ENCODE data around the gene LHFPL6.

Gene LHFPL6

DNA sequence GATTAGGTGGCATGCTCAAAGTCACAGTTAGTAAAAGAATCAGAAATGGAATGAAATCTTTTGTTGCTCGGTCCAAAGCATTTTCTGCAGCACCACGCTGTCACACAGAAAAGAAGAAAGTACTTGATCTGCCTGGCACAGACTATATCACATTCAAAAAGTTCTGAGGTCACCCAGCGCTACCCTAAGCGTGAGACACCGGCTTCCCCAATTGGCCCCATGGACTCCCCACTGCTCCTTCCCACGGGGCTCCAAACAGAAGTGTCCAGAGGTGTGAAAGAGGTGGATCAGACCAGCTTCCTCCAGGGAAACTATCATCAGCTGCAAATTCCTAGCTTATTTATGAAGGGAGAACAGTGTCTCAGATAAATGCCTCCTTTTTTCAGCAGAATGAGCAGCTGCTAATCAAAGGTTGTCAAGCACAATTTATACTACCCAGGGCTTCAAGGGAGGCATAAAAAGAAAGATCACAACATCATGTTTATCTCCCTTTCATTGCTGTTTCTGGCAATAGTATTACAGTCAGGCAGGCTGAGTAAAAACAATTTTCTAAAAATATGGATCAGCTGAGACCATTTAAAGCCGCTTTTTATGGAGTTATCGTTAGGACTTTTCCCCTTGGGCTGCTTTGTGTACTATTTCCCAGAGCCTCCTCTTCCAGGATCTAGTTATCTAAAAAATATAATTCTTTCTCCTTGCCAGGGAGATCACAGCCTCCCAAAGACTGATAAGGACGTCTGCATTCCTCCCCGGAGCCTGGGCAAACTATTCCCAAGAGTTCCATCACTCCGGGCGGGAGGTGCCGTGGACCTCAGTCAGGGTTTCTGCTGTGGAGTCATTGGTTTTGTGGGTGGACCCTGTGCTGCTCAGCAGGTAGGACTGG is 208.0 kb downstream of the LHFPL6 start:
- in situ Hi-C loops (cut with MboI; ENCODE audit: low sequenced_read_pairs) = no loop called here

DNA sequence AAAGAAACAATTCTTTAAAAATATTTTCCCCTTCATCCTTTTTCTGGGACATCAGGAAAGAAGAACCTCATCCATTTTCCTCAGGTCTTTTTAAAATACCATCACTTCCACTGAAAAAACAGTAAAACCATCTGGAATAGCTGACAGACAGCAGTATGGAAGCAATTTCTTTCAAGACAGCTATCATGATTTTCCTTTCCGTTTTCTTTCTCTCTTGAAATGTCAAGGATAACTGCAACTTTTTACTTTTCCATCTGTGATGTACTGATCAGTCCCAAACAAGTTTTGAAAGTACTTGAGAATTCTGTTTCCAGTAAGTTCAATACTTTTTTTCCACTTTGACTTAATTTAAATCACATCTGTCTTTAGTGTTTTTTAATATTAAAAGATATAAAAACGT is 211.2 kb downstream of the LHFPL6 start:
- in situ Hi-C loops (cut with MboI; ENCODE audit: low sequenced_read_pairs) = no loop called here

DNA sequence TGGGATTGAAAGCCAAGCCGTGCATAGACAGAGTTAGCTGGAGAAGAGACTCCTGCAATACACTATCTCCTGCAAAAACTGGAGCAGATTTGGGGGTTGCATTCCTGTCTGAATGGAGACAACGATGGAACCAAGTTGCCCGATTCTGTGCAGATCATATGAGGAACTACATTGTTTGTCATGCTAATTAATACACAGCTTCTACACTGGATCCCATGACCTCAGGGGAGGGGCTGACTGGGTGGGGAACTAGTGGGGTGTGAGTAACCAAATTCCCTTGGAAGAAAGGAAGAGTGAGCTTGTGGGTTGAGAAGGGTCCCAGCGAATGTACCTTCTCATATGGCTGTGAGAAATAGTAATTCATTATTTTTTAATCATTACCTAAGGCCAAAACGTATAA is 214.0 kb downstream of the LHFPL6 start:
- in situ Hi-C loops (cut with MboI; ENCODE audit: low sequenced_read_pairs) = no loop called here

DNA sequence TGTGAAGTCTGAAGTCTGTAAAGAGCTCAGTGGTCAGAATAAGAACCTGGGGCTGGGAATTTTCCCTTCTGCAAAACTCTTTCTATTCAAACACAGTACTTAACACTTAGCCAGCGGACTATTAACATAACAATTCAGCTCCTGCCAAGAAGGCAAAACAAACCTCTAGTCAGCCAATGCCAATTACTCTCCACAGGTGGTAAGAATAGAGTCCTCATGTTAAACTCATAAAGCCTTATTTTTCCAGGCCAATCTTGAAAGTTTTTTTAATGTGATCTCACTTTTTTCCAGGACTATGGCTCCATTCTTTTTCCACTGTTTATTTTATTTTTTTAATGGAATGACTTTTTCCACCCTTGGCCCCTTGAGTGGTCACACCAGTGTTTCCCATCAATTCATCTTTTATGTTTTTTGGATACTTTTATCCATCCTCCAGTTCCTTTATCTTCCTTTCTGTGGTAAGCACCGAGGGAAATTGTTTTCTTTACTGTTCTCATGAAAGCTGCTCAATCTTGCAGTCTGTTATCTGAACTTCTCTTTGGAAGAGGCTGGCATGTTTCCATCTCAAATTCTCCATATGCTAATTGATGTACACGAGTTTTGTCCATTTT is 217.3 kb downstream of the LHFPL6 start:
- in situ Hi-C loops (cut with MboI; ENCODE audit: low sequenced_read_pairs) = no loop called here

DNA sequence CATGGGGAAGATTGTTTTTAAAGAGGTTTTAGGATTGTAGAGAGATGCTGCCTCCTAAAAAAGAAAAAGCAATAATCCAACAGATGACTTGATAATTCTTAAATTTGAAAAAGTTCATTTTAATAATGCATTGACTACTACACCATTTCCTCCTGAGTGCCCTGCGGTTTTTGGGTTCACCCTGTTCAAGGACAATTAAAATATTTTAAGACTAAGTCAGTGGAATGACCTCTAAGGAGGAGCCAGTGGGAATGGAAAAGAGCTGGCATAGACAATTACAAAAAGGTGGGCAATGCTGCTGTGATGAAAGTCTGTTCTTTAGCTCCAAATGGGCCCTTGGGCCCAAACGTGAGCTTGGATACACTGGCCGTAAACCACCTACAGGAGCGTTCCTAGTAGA is 217.8 kb downstream of the LHFPL6 start:
- in situ Hi-C loops (cut with MboI; ENCODE audit: low sequenced_read_pairs) = no loop called here

DNA sequence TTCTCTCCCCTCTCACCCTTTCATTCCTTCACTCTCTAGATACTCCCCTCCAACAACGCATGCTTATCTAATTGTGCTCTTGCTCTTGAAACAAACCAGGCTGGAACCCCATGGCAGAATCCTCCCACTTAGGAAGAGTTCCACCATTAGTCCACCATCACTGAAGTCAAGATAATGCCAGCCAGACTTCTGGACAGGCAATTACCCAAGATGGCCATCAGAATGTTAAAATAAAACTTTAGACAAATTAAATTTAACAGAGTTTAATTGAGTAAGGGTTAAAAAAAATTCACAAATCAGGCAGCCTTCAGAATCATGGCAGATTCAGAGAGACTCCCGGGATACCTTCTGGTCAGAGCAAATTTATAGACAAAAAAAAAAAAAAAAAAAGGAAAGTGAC is 221.5 kb downstream of the LHFPL6 start:
- in situ Hi-C loops (cut with MboI; ENCODE audit: low sequenced_read_pairs) = no loop called here

DNA sequence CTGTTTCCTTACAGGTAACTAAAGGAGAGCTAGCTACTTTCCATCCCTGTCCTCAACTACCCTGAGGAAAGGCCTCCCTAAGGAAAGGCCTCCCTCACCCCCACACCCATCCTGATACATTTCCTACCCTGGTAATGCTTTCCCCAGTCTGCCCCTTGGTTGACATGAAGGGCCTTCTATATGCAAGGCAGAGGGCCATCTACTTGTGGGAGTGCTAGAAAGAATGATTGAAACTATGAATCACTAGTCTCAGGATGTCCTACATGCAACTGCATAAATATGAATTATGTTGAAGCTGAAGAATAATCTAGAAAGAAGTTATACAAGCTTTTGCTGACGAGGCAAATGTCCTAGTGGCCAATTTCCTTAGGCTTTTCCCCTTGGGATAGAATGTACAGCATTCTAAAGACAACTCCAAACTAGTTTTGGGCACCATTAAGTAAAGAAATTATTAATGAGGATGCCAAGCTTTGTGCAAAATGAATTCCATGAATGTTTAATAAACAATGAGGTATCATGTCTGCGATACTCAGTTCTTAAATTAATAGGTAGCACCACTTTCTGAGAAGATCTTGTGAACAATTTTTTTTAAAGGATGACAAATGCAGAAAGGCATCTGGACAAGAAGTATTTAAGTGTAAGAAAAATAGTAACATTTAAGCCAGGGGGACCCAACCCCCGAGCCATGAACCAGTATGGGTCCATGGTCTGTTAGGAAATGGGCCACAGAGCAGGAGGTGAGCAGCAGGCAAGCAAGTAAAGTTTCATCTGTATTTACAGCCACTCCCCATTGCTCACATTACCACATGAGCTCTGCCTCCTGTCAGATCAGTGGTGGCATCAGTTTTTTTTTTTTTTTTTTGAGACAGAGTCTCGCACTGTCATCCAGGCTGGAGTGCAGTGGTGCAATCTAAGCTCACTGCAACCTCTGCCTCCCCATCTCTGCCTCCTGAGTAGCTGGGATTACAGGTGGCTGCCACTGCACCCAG is 223.0 kb downstream of the LHFPL6 start:
- in situ Hi-C loops (cut with MboI; ENCODE audit: low sequenced_read_pairs) = no loop called here

DNA sequence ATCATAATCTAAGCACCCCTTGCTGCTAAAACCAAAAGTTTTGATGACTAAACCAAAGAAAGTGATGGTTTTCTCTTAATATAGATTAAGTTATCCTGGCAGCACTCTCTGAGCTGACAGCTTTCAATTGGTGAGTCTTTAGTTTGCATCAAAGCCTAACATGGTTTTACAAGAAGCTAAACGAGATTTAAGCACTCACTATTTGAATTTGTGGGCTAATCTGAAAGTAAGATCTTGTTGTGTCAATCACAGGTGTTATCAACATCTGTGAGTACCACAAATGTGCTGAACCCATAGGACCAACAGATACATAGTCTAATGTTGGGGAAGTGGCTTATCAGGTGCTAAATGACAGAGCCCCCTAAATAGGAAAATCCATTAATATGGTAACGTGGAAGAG is 223.9 kb downstream of the LHFPL6 start:
- in situ Hi-C loops (cut with MboI; ENCODE audit: low sequenced_read_pairs) = no loop called here

DNA sequence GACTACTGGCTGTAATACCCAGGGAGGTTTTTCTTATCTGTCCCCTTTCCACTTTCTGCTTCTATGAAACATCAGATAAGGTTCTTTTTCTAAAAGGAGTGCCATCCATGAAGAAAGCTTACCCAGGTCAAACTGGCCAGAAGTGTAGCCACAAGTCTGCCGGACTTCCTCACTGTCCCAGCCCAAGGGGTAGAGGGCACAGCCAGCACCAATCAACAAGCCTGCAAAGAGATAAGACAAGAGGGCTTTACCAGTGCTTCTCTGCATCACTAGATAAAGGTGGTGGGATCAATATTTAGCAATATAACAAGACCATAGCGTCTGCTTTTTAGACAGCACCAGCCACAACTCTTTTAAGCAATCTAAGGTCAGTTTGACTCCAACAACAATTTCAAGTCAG is 224.7 kb downstream of the LHFPL6 start:
- in situ Hi-C loops (cut with MboI; ENCODE audit: low sequenced_read_pairs) = no loop called here

DNA sequence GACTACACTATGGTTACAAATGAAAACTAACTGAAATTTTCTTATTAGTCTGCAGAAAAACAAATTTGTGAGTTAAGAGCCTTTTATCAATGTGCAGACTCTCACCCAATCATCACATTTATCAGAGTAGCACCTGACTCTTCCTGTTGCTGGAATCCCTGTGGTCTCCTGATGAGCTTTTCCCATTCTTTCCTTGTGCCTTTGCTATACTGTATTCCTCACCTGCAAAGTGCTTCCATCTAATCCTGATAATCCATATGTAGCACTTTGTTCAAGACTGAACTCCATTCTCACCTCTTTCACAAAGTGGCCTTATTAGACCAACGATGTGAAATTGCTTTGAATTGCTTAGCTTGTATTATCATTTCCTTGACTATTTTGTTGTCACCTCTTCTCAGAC is 225.3 kb downstream of the LHFPL6 start:
- in situ Hi-C loops (cut with MboI; ENCODE audit: low sequenced_read_pairs) = no loop called here

DNA sequence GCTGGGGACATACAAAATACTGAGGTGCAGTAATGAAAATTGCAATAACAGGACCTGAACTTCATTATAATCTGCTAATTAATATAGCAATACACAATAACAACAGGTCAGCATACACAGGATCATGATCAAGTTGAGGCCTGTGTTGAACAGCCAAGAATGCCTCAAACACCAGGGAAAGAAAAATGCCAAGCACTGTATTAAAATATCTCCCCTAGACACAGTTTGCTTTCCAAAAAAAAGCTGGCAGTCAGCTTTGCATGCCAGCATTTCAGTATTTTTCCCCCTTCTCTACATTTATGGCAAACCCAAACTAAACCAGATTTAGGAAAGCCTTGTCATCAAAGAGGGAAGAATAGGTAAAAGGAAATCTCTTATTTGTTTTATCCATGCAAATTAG is 226.9 kb downstream of the LHFPL6 start:
- in situ Hi-C loops (cut with MboI; ENCODE audit: low sequenced_read_pairs) = no loop called here

DNA sequence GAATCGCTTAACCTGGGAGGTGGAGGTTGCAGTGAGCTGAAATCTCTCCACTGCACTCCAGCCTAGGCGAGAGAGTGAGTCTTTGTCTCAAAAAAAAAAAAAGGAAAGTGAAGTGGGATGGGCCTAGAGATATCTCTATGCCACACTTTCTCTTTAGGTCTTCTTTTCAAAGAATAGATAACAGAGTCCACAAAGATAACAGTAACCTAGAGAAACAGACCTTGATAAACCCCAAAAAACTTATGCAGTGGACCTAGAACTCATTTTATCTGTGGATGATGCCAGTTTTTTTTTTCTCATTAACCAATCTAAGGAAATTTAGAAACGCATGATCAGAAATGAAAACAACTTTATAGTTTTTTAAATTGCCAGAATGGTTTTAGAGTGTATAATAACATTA is 227.4 kb downstream of the LHFPL6 start:
- in situ Hi-C loops (cut with MboI; ENCODE audit: low sequenced_read_pairs) = no loop called here

DNA sequence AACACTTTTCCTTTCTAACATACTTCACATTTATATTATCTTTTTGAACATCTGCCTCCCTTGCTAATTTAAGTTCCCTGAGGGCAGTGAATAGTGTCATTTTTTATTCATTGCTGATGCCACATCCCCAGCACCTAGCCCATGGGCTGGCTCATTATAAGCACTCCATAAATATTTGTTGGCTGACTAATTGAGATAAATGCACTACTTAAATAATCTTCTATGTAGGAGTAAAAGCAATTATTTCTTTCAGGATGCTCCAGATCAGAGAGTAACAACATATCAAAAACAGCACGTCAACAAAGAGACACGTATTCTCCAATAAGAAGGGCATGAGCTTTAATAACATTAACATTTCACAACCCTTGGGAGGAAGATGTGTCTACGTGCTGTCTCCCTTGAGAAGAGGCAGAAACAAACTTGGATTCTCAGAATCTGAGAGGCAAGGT is 228.2 kb downstream of the LHFPL6 start:
- in situ Hi-C loops (cut with MboI; ENCODE audit: low sequenced_read_pairs) = no loop called here

DNA sequence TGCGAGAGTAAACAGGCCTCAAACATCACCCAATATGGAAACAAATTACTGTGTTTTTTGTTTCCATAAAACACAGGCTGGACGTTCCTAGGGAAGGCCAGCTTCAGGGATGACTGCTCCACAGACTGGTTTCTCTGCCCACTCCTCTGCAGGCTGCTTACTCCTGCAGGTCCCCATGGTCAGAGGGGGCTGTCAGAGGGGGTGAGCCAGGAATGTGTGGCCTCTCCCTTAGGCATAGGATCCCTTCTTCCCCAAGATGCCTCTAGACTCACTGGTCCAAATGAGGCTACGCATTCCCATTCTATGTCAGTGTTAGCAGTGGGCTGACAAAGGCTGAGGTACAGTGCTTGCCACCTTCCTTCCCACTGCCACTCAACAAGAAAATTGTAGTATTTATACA is 229.8 kb downstream of the LHFPL6 start:
- in situ Hi-C loops (cut with MboI; ENCODE audit: low sequenced_read_pairs) = no loop called here

DNA sequence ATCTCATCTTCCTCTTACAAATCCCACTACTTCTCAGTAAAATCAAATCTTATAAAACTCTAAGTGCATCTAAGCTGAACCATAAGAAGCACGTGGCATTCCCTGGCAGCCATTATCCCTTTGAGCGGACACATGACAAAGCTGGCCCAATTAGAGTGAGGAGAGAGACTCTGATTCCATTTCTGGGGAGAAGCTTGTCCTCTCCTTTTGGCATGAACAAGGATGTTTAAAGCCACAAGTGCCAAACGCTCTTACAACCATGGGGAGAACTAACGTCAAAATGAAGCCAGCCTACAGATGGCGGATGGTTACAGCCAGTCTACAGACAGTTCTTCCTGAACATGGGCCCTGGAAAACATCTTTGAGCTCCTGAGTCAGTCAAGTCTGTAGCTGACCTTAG is 231.3 kb downstream of the LHFPL6 start:
- in situ Hi-C loops (cut with MboI; ENCODE audit: low sequenced_read_pairs) = no loop called here

DNA sequence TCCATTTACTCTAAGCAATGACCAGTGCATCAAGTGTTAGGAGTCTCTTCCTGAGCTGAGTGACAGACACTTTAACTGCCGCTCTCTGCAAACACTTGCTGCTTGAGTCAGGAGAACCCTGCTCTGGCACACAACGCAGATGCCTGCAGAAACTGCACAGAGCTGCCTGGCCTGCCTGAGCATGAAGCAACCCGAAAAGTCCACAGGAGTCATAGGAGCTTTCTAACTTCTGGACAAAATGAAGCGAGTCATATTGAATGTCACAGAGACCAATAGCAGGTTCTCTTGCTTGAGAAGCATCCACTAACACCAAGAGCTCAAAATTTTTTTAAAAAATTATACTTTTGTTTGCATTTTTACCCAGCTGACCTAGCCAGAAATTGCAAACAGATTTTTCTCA is 232.4 kb downstream of the LHFPL6 start:
- in situ Hi-C loops (cut with MboI; ENCODE audit: low sequenced_read_pairs) = no loop called here

DNA sequence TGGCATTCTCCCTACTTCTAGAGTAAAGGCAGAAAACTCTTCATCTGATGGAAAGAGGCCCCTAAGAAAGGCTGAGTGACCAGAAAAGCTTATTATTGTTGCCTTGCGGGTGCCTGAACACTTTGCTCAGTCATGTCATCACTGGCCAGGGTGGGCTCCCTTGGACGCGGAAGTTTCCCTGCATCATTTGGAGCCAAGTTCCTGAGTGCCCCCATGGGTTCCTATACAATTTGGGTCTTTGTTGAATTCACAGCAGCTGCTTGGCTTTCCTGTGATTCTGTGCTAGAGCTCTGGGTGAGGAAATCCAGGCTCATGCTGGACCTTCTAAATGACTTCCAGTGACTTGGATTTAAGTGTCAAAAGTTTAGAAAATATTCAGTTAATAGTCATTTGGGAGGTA is 232.9 kb downstream of the LHFPL6 start:
- in situ Hi-C loops (cut with MboI; ENCODE audit: low sequenced_read_pairs) = no loop called here

DNA sequence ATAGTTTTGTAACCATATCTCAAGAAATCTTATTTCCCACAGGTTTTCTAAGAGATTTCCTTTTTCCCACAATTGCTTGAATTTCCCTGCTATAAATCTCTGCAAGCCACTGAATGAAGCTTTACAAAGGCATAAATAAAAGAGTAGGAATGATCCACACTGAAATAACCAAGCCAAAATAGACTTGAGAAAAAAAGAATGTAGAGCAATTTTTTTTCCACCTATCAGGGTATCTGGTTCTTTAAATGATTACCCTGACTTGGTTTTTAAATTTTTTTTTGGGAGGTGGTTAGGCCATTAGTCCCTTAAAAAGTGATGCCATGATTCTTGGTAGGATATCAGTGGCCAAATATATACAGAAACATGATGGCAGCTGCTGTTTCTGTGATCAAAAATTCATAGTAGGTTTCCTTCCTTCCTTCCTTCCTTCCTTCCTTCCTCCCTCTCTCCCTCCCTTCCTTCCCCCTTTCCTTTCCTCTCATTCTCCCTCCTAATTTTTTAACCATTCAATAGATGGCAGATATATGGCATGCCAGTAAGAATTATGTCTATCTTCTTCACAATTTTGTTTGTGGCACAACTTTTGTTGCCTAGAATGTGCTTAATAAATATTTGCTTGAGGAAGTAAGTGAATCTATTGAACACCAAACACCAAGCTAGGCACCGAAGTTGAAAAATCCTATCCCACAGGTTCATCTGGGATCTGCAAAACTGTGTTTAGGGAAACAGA is 233.7 kb downstream of the LHFPL6 start:
- in situ Hi-C loops (cut with MboI; ENCODE audit: low sequenced_read_pairs) = no loop called here

DNA sequence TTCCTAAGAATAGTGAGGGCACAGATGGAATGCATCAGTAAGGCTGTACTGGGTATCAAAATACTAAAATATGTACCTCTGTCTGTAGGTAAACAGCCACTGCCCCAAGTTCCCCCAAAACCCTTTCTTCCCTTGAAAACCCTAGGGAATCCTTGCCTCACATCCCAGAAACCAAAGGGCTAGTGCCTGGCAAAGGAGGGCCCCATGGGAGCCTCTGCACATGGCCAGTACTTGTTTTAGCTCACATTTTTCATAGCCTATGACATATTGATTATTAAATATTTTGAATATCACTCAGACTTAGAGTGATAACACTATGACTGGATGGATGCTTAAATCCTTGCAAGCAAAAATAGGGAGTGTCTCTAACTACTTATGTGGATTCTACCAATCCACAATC is 237.1 kb downstream of the LHFPL6 start:
- in situ Hi-C loops (cut with MboI; ENCODE audit: low sequenced_read_pairs) = no loop called here

DNA sequence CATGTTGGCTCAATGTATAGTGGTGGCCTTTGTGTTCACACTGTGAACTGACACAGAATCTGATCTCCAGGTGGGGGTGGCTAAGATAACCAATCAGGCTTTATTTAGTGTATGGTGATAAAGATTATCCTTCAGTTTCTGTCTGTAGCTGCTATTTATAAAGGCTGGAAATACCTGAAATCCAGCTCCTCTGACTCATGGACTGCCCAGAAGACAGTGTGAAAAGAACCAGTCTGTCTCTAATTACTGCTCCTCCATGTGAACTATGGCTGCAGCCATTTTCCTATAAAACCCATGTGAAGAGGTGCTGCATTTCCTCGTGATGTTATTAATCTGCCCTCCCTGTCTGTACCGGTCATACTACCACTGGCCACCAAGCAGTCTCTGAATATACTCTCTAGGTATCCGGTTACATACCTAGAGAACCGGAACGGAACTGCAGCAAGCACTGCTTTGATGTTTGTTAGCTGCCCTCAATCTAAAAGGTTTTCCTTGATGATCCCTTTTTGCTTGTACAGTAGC is 238.0 kb downstream of the LHFPL6 start:
- in situ Hi-C loops (cut with MboI; ENCODE audit: low sequenced_read_pairs) = no loop called here

Data from hTERT RPE-1 (cell line).